Measurements from ENCODE around the gene LRRC3C.

DNA sequence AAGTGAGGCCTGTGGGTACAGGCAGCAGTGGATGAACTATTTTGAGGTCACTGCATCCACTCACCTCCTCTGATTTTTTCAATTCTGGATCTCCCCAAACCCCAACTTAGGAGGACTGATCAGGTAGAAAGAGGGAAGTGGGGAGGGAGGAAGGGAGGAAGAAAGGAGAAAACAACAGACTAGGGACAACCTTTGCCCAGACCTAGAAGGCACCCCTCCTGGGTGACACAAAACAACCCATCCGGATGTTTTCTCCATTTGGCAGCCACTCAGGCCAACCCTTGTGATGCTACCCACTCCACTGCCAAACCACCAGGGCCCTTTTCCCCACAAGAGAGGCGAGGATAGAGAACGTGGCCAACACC, 2.9 kb upstream of the LRRC3C start:
- TF ChIP-seq, protein P1, sequence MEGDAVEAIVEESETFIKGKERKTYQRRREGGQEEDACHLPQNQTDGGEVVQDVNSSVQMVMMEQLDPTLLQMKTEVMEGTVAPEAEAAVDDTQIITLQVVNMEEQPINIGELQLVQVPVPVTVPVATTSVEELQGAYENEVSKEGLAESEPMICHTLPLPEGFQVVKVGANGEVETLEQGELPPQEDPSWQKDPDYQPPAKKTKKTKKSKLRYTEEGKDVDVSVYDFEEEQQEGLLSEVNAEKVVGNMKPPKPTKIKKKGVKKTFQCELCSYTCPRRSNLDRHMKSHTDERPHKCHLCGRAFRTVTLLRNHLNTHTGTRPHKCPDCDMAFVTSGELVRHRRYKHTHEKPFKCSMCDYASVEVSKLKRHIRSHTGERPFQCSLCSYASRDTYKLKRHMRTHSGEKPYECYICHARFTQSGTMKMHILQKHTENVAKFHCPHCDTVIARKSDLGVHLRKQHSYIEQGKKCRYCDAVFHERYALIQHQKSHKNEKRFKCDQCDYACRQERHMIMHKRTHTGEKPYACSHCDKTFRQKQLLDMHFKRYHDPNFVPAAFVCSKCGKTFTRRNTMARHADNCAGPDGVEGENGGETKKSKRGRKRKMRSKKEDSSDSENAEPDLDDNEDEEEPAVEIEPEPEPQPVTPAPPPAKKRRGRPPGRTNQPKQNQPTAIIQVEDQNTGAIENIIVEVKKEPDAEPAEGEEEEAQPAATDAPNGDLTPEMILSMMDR (IDR thresholded peaks at IDR 0.05): no peak
- no peak for TF ChIP-seq POLR2A (IDR thresholded peaks at IDR 0.05)
- no peak for TF ChIP-seq EP300 (IDR thresholded peaks at IDR 0.05)
